Kidney capillary endothelial cell (primary cell): ENCODE results near the gene PRPF31.
A peak's percentile ranks its signal among the peaks of the same experiment; 100 is the strongest.

Source experiments
- DNase-seq: peaks from one replicate; pipeline ENCODE4 v3.0.0-alpha.2; 2018; ENCODE audit warnings: low spot score

The PRPF31 gene

GRCh38 chr19:54142166-54142780 is 26.7 kb downstream of the PRPF31 start:
- DNase-seq, result no peak

GRCh38 chr19:54145541-54146158 is 30.1 kb downstream of the PRPF31 start:
- DNase-seq, result no peak

DNA sequence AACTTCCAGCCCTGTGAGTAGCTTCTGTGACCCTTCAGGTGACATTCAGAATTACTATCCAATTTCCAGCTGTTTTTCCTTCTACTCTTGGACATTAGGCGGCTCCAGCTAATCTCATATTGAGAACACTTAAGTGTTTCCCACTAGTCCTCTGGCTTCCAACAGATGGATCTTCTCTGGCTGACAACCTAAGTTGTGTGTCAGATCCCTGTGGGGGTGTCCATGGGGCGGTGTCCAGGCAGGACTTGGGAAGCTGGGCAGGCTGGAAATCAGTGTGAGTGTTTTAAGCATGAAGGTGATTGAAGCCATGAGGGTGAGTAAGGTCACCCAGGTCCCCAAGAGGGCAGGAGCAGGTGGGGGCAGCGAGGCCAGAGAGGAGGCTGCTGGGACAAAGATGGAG is 32.1 kb downstream of the PRPF31 start:
- DNase-seq, result no peak

DNA sequence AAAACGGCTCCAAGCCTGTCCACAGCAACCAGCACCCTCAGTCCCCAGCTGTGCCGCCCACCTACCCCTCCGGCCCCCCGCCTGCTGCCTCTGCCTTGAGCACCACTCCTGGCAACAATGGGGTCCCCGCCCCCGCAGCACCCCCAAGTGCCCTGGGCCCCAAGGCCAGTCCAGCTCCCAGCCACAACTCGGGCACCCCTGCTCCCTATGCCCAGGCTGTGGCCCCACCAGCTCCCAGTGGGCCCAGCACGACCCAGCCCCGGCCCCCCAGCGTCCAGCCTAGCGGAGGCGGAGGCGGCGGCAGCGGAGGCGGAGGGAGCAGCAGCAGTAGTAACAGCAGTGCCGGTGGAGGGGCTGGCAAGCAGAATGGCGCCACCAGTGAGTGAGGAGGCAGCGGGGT is 32.6 kb downstream of the PRPF31 start:
- no peak for DNase-seq

- DNase-seq, result peak; percentile 27
Measured at GRCh38 chr19:54149021-54149812, 33.7 kb downstream of the PRPF31 start.

DNA sequence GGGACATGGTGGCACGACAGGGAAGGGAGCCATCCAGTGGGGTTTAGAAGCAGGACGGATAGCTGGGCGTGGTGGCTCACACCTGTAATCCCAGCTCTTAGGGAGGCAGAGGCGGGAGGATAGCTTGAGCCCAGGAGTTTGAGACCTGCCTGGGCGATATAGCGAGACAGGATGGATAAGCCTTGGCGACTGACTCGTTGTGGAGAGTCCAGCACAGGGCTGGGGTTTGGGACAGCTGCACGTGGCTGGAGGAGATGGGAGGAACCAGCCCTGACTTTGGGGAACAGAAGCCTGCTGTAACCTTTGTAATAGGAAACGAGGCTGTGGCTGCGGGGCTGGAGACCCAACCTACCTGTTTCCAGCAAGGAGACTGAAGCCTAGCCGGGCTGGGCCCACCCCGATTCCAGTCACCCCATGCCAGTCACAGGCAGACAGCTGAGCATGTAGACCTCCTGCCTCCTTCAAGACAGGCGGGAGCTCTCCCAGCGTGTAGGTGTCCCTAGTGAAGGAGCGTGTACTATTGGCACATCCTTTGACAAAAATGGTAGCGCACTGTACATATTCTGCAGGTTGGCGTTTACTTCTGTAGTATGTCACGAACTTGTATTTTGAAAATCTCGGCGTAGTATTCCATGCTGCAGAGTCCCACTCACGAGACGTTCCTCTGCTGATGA is 35.9 kb downstream of the PRPF31 start:
- no peak for DNase-seq

DNA sequence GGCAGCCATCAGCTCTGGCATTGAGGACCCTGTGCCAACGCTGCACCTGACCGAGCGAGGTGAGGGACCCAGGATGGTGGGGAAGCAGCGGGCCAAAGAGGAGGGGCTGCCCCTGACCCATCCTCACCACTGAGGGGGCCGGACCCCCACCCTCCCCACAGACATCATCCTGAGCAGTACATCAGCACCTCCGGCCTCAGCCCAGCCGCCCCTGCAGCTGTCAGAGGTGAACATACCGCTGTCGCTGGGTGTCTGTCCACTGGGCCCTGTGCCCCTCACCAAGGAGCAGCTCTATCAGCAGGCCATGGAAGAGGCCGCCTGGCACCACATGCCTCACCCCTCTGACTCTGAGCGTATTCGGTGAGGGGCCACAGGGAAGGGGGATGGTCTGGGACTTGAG is 36.7 kb downstream of the PRPF31 start:
- DNase-seq, result no peak

- no peak for DNase-seq
Measured at GRCh38 chr19:54152878-54153524, 37.4 kb downstream of the PRPF31 start.

- no peak for DNase-seq
Measured at GRCh38 chr19:54153731-54154326, 38.3 kb downstream of the PRPF31 start.

- DNase-seq, result no peak
Measured at GRCh38 chr19:54154603-54155345, 39.2 kb downstream of the PRPF31 start.

- DNase-seq, result no peak
Measured at GRCh38 chr19:54155694-54156093, 40.1 kb downstream of the PRPF31 start.

DNA sequence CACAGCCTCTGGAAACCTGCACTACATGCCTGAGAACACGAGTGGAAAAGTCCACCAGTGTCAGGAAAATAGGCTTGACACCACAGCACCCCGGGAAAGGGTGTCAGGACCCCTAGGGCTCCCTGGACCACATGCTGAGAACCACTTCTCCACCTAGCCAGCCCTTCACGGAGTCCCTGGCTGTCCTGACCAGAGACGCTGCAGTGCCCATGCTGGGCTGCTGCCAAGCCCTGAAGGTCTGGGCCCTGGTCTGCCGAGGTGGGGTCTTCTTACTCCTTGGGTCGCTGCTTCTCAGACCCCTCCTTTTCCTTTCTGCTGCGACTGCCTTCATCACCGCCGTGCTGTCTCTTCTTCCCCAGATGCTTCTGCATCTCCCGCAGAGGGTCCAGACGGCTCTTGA is 40.9 kb downstream of the PRPF31 start:
- no peak for DNase-seq

DNA sequence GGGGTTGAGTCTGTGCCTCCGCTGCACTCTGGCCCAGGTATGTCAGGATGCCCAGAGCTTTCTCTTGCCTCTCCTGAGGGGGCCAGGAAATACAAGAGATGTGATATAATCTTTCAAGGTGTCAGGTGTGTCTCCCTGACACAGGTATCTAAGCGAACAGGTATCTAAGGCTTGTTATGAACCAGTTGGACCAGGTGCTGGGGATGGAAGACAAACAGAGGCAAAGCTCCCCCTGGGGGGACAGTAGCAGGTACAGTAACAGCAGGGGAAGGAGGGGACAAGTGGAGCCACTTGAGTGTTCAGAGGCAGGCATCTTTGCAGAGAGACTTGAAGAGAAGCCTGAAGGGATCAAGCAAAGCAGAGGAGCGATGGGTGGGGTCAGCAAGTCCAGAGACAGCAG is 41.4 kb downstream of the PRPF31 start:
- no peak for DNase-seq

- no peak for DNase-seq
Measured at GRCh38 chr19:54158812-54159351, 43.3 kb downstream of the PRPF31 start.

DNA sequence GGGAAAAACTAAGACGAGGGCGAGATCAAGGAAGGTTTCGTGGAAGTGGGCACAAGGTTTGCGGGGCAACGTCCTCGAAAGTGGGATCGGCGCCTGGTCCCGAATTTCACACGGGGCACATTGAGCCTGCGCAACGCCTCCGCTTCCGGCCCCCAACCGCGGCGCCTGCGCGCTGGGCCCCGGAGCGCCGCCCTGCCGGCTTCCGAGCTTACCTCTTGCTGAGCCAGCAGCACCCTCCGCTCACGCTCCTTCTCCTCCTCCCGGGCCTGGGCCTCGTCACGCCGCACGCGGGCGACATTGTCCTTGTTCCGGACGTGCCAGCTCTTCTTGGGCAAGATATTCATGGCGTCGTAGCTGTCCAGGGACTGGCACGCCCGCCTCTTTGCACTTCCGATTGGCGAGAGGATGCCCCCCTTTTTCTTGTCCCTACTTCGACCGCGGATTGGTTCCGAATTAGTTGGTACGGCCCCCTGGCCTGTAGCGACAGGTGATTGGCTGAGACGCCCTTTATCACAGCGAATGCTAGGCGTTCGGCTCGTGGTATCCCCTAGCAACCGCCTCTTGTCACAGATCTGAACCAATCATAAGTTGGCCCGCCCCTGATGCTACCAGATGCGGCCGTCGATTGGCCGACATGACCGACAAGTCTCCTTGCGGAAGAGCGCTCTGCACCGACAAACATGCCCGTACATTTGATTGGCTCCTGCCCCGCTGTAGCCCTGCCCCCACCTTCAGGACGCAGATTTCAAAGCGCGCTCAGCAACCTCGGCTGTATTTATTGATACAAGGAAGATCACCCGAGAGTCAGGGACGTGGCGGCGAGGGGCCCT is 44.0 kb downstream of the PRPF31 start, which contains the start of gene LENG1:
LENG1 (minus strand) TSS at position 370 of the 830 bp plus-strand sequence; CDS start at position 344, 26 bp downstream.
- peak; percentile 100 for DNase-seq

GRCh38 chr19:54160182-54160811 is 44.7 kb downstream of the PRPF31 start:
- DNase-seq, result peak; percentile 78

DNA sequence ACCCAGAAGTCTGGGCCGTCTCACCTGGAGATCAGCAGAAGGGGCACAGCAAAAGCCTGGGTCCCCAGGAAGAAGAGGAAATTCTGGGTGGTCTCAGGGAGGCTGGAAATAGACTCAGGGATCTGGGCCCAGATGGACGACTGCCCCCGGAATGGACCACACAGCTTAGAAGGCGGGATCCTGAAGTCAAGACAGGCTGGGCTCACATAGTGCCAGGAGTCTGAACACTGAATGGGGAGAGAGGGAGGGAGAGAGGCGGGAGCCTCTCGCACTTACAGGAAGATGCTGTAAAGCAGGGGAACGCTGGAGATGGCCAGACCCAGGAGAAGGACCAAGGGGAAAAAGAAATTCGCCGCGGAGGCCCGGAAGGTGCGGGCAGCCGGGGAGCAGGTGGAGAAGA is 45.3 kb downstream of the PRPF31 start:
- DNase-seq, result no peak

- peak; percentile 68 for DNase-seq
Measured at GRCh38 chr19:54162241-54162805, 46.8 kb downstream of the PRPF31 start.

GRCh38 chr19:54162884-54163283 is 47.3 kb downstream of the PRPF31 start:
- no peak for DNase-seq
